LNCaP clone FGC (cell line): ENCODE data around the gene FKBP14.
A peak's percentile ranks its signal among the peaks of the same experiment; 100 is the strongest.

Experiments used
- DNase-seq: peaks from one replicate; pipeline ENCODE4 v3.0.0-alpha.2; 2011; ENCODE audit warnings: low read depth
- H3K4me3 ChIP-seq: 2 replicates; pipeline ENCODE4 v1.5.1; 2011; ENCODE audit warnings: mild to moderate bottlenecking, low read depth, low read length, control low read depth
- CTCF ChIP-seq: IDR thresholded peaks from 2 replicates; pipeline ENCODE4 v1.5.1; 2012; ENCODE audit warnings: mild to moderate bottlenecking; ENCODE audit not compliant: control insufficient read depth, insufficient read depth; ENCODE audit errors: extremely low read depth

Gene FKBP14

GRCh38 chr7:30036220-30036619, 9.7 kb upstream of the FKBP14 start:
- H3K4me3 ChIP-seq = no peak overlapping the region
- TF ChIP-seq CTCF = no peak
- no peak for DNase-seq

- no peak overlapping the region for H3K4me3 ChIP-seq
- DNase-seq = no peak
- TF ChIP-seq CTCF = no peak
Observed at GRCh38 chr7:30034501-30034900, 8.0 kb upstream of the FKBP14 start.

GRCh38 chr7:30032310-30033125, 6.0 kb upstream of the FKBP14 start:
- TF ChIP-seq CTCF = no peak
- H3K4me3 ChIP-seq = no peak overlapping the region
- no peak for DNase-seq

GRCh38 chr7:30029696-30030095, 3.2 kb upstream of the FKBP14 start:
- TF ChIP-seq CTCF = no peak
- no peak for DNase-seq
- peak overlapping the region; percentile 85 for H3K4me3 ChIP-seq

GRCh38 chr7:30028749-30029635, 2.5 kb upstream of the FKBP14 start:
- TF ChIP-seq CTCF = no peak
- no peak for DNase-seq

GRCh38 chr7:30028216-30028748, 1.8 kb upstream of the FKBP14 start, which contains the start of gene PLEKHA8:
PLEKHA8 (plus strand) TSS chr7:30028412; CDS start chr7:30028763, 351 bp downstream.
- peak; percentile 38 for DNase-seq
- TF ChIP-seq CTCF = no peak
- peak within 1 kb of the TSS; percentile 85 for H3K4me3 ChIP-seq

More at GRCh38 chr7:30028749-30029635, 2.5 kb upstream of the FKBP14 start:
- peak overlapping the region; percentile 85 for H3K4me3 ChIP-seq
